ENCODE data around the gene ABCA1. TPM values are rescaled to one million over a fixed set of nuclear protein-coding genes. Genes with fewer than 3 reads are reported as not detected.

Gene ABCA1
- total and polyA plus RNA-seq, 2 of the 13 experiments (the other 11 are each of a cell fraction or from before 2014, with no cell fraction given) = 26.8 to 63.8 TPM

- TF ChIP-seq ATF3 (CRISPR knock-in tag; IDR thresholded peaks at IDR 0.05) (0 out of 2 replicates have a peak, but pooled peaks have one; percentile 32), PRPF4 (IDR thresholded peaks at IDR 0.05; ENCODE audit: low read depth, low read length, poor library complexity, severe bottlenecking) (no peak), ZNF501 (CRISPR knock-in tag; IDR thresholded peaks at IDR 0.05) (no peak; the same call in 1 of the 2 replicates), CTCF (CRISPR knock-in tag; IDR thresholded peaks at IDR 0.05) (no peak), ELF1 (CRISPR knock-in tag; IDR thresholded peaks at IDR 0.05) (no peak; the same call in 1 of the 2 replicates), PRMT3 (CRISPR knock-in tag; IDR thresholded peaks at IDR 0.05; ENCODE audit: borderline replicate concordance, low read depth) (no peak), ZMYM2 (CRISPR knock-in tag; IDR thresholded peaks at IDR 0.05) (no peak; the same call in 1 of the 2 replicates), HMG20B (CRISPR knock-in tag; conservative IDR thresholded peaks at IDR 0.05) (peak; percentile 86; the same call in 1 of the 2 replicates), MAFF (IDR thresholded peaks at IDR 0.05; ENCODE audit: low read depth, low read length) (no peak), EP300 (IDR thresholded peaks at IDR 0.05; ENCODE audit: low read depth in 2 of 2, low read length in 2 of 2) (peak; percentile 76 to 98; a peak in 3 of 4 replicates), EP300 (CRISPR knock-in tag; IDR thresholded peaks at IDR 0.05; ENCODE audit: borderline replicate concordance) (peak; percentile 96), HNRNPH1 (optimal IDR thresholded peaks at IDR 0.05; ENCODE audit: low read depth, low read length) (no peak), ARHGAP35 (CRISPR knock-in tag; IDR thresholded peaks at IDR 0.05; ENCODE audit: borderline replicate concordance) (no peak)
- TF ChIP-seq, protein P1, sequence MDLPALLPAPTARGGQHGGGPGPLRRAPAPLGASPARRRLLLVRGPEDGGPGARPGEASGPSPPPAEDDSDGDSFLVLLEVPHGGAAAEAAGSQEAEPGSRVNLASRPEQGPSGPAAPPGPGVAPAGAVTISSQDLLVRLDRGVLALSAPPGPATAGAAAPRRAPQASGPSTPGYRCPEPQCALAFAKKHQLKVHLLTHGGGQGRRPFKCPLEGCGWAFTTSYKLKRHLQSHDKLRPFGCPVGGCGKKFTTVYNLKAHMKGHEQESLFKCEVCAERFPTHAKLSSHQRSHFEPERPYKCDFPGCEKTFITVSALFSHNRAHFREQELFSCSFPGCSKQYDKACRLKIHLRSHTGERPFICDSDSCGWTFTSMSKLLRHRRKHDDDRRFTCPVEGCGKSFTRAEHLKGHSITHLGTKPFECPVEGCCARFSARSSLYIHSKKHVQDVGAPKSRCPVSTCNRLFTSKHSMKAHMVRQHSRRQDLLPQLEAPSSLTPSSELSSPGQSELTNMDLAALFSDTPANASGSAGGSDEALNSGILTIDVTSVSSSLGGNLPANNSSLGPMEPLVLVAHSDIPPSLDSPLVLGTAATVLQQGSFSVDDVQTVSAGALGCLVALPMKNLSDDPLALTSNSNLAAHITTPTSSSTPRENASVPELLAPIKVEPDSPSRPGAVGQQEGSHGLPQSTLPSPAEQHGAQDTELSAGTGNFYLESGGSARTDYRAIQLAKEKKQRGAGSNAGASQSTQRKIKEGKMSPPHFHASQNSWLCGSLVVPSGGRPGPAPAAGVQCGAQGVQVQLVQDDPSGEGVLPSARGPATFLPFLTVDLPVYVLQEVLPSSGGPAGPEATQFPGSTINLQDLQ (CRISPR knock-in tag; IDR thresholded peaks at IDR 0.05) = no peak
- TF ChIP-seq, protein P2, sequence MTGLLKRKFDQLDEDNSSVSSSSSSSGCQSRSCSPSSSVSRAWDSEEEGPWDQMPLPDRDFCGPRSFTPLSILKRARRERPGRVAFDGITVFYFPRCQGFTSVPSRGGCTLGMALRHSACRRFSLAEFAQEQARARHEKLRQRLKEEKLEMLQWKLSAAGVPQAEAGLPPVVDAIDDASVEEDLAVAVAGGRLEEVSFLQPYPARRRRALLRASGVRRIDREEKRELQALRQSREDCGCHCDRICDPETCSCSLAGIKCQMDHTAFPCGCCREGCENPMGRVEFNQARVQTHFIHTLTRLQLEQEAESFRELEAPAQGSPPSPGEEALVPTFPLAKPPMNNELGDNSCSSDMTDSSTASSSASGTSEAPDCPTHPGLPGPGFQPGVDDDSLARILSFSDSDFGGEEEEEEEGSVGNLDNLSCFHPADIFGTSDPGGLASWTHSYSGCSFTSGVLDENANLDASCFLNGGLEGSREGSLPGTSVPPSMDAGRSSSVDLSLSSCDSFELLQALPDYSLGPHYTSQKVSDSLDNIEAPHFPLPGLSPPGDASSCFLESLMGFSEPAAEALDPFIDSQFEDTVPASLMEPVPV (CRISPR knock-in tag; IDR thresholded peaks at IDR 0.05) = 0 out of 2 replicates have a peak, but pooled peaks have one; percentile 45
- TF ChIP-seq, protein P3, sequence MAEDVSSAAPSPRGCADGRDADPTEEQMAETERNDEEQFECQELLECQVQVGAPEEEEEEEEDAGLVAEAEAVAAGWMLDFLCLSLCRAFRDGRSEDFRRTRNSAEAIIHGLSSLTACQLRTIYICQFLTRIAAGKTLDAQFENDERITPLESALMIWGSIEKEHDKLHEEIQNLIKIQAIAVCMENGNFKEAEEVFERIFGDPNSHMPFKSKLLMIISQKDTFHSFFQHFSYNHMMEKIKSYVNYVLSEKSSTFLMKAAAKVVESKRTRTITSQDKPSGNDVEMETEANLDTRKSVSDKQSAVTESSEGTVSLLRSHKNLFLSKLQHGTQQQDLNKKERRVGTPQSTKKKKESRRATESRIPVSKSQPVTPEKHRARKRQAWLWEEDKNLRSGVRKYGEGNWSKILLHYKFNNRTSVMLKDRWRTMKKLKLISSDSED (CRISPR knock-in tag; IDR thresholded peaks at IDR 0.05) = no peak
- TF ChIP-seq, protein P4, sequence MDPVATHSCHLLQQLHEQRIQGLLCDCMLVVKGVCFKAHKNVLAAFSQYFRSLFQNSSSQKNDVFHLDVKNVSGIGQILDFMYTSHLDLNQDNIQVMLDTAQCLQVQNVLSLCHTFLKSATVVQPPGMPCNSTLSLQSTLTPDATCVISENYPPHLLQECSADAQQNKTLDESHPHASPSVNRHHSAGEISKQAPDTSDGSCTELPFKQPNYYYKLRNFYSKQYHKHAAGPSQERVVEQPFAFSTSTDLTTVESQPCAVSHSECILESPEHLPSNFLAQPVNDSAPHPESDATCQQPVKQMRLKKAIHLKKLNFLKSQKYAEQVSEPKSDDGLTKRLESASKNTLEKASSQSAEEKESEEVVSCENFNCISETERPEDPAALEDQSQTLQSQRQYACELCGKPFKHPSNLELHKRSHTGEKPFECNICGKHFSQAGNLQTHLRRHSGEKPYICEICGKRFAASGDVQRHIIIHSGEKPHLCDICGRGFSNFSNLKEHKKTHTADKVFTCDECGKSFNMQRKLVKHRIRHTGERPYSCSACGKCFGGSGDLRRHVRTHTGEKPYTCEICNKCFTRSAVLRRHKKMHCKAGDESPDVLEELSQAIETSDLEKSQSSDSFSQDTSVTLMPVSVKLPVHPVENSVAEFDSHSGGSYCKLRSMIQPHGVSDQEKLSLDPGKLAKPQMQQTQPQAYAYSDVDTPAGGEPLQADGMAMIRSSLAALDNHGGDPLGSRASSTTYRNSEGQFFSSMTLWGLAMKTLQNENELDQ (CRISPR knock-in tag; IDR thresholded peaks at IDR 0.05; ENCODE audit: borderline replicate concordance) = no peak
These were observed 41.9 kb downstream of the ABCA1 start (continued) for GRCh38 chr9:104885818-104886709.
